Germinal center (tissue), 1 donor: ENCODE measurements around the gene OPRM1.

ENCODE experiments used
- DNase-seq: peaks from one replicate; pipeline ENCODE4 v3.0.0; 2012; ENCODE audit warnings: mixed read lengths, low spot score

Gene OPRM1

DNA sequence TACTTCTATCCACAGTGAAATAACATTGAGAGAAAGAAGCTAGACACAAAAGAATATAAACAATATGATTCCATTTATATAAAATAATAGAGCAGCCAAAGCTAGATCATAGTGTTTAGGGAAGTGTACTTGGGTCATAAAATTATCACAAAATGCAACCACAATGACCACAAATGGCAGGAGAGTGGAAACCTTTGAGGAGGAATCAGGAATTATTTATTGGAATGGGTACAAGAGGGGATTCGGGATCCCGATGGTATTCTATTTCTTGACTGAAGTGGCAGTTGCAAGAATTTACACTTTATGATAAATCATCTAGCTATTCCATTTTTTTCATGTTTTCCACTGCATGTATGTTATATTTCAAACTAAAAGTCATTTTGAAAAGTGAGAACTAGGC, 241.5 kb downstream of the OPRM1 start:
- DNase-seq, result no peak

DNA sequence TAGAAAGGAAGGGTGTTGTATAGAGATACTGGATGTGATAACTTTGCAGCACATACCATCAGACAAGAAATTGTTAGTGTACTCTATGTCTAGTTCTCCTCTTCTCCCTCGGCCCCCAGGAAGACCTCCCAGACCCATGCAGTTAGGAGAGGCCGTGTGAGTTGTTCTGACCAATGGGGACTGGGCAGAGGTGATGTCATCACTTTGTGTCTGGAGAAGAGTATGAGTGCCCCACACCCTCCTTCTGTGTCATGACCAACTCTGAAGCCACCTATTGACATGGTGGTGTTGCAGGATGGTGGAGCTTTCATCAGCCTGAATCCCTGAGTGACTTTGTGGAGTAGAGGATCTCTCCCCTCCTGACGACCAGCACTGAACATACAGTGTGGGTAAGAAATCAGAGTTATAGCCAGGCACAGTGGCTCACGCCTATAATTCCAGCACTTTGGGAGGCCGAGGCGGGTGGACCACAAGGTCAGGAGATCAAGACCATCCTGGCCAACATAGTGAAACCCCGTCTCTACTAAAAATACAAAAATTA, 245.3 kb downstream of the OPRM1 start:
- no peak for DNase-seq

GRCh38 chr6:154285826-154286225, 246.8 kb downstream of the OPRM1 start:
- no peak for DNase-seq

DNA sequence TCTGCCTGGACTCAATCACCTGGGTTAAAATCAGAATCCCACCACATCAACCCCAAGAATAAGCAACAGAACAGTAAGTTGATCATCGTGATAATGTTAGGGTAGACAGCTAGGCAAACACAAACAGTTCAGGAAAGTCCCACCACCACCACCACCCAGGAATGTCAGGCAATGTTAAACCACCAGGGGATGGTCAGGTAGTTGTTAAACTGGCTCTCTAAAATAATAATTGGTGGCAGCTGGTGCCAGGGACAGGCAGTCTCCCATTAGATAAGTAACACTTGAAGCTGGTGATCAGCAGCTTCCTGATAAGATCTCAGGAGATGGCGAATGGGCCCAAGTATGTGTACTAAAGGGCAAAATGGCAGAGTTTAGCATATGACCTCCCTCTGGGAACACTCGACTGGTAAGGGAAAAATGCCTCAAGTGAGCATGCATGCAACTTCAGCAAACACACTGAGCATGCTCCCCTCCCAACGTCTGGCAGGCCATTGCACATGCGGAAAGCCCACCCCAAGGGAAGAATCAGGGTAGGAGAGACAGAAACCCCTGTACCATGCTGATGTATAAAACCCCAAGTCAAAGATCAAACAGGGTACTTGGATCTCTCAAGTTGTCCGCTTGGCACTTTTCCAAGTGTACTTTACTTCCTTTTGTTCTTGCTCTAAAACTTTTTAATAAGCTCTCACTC, 250.9 kb downstream of the OPRM1 start:
- no peak for DNase-seq

DNA sequence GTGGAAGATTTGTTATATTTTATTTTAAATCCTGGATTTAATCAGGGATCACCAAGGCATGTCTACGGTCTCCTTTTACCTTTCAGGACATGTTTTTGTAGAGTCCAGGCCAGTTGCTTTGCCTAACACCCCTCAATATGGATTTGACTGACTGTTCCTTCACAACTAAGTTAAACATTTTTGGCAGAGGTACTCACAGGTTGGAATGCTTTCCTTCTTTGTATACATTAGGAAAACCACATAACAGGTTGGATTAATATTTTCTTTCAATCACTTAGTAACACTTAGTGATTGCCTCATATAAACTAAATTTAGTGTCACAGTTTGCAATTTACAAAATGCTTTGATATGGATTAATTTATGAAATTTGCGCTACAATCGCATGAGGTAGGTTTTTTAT, 253.0 kb downstream of the OPRM1 start:
- DNase-seq, result no peak

DNA sequence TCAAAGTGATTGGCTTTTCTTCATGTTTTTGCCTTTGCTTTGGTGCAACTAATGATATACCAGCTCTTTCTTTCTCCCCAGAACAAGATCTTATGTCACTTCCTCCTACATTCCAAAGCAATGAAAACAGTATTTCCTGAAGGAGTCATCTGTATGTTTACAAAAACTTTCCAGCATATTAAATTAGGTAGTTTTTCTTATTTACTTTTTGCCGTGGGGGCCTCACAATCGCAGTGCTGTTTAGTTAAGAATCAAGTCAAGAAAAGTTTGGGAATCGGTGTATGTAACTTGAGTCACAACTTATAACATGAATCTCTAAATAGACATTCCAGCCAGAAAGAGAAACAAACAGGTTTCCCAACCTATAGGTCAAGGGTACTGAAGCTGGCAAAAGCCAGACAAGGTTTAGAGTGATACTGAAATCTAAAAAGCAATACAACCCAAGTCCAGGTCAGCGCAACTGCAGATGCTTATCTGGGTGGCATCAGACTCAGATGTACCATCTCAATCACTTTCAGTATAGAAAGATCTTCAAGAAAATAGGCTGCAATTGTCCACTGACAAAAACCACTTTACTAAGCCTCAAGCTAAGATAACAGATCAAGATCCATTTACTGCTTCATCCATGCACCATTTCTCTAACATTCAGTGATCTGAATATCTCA, 253.9 kb downstream of the OPRM1 start:
- DNase-seq, result no peak

DNA sequence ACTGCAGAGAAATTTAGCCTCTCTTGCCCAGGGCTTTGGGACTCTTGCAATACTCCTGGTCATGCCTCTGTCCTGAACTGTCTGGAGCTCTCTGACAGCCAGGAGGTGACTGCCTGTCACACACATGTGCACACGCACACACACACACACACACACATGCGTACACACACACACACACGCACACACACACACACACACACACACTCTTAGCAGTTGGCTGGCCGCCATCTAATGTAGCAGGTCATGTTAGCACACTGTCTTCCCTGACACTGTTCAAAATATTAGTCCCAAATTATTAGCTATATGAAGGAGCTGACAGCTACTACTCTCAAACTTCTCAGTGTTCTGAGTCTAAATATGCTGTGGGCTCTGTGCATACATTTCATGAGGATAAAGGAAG, 256.7 kb downstream of the OPRM1 start:
- DNase-seq, result no peak
